H1 (cell line): Measurements from ENCODE around the gene GP1BB. TPM values are rescaled to one million over a fixed set of nuclear protein-coding genes. Genes with fewer than 3 reads are reported as not detected.

ENCODE experiments used
- CTCF ChIA-PET: fragments of 300-600 bp; sonication (Branson Sonifier 250); formaldehyde crosslinking; loops from one replicate; lab custom pipeline; 2021; ENCODE audit not compliant: partially characterized antibody; lab: Charles Lee
- POLR2A ChIA-PET: fragments of 300-600 bp; sonication (Branson Sonifier 250); formaldehyde crosslinking; loops from one replicate; lab custom pipeline; 2021; ENCODE audit warnings: inconsistent platforms; ENCODE audit not compliant: partially characterized antibody; lab: Charles Lee
- DNase-seq, 2 experiments: peaks; one replicate each; pipeline versions ENCODE4 v3.0.0 to v3.0.0-alpha.2; 2010 to 2022; ENCODE audit warnings: low spot score in 2 of 2, low read depth in 1 of 2, mixed read lengths in 1 of 2
- FAIRE-seq: peaks from 2 replicates; lab custom pipeline; 2011; peaks lifted over from hg19 to GRCh38; lab: Jason Lieb, UNC
- H2AFZ ChIP-seq: 2 replicates; pipeline ENCODE4 v1.8.1; 2012; ENCODE audit warnings: low read length, inconsistent platforms
- H2AK5ac ChIP-seq: 2 replicates; pipeline ENCODE4 v1.6.1; 2013; ENCODE audit warnings: low read depth, low read length
- H2BK120ac ChIP-seq: replicated peaks from 2 replicates; pipeline ENCODE3; 2013; ENCODE audit warnings: low read depth, low read length, inconsistent platforms
- H2BK12ac ChIP-seq: 2 replicates; pipeline ENCODE4 v1.6.1; 2013; ENCODE audit warnings: low read depth, low read length
- H2BK15ac ChIP-seq: 2 replicates; pipeline ENCODE4 v1.6.1; 2013; ENCODE audit warnings: low read length
- H2BK20ac ChIP-seq: 2 replicates; pipeline ENCODE4 v1.6.1; 2013; ENCODE audit warnings: low read length
- H2BK5ac ChIP-seq: 2 replicates; pipeline ENCODE4 v1.6.1; 2013; ENCODE audit warnings: low read depth, low read length
- H3K14ac ChIP-seq: 2 replicates; pipeline ENCODE4 v1.6.1; 2013; ENCODE audit warnings: inconsistent platforms; ENCODE audit not compliant: insufficient read length
- H3K18ac ChIP-seq: 2 replicates; pipeline ENCODE4 v1.6.1; 2013; ENCODE audit warnings: low read length; ENCODE audit errors: extremely low read depth
- H3K23ac ChIP-seq: 2 replicates; pipeline ENCODE4 v1.6.1; 2013; ENCODE audit warnings: inconsistent platforms; ENCODE audit not compliant: insufficient read length
- H3K23me2 ChIP-seq: 2 replicates; pipeline ENCODE4 v1.6.1; 2013; ENCODE audit warnings: low read depth, low read length
- H3K27ac ChIP-seq: 2 replicates; pipeline ENCODE4 v1.6.1; 2011; ENCODE audit warnings: low read depth, low read length, inconsistent platforms
- H3K27me3 ChIP-seq, 4 experiments: replicated peaks in 1 of 4; 1 replicate in 1 of 4; 2 replicates in 3 of 4; pipeline versions ENCODE4 v1.6.1 to v1.8.1; 2011 to 2013; ENCODE audit warnings: low read length in 3 of 4, mild to moderate bottlenecking in 3 of 4, inconsistent platforms in 2 of 4, mixed read lengths in 2 of 4, moderate library complexity in 1 of 4; ENCODE audit not compliant: control insufficient read depth in 3 of 4, insufficient read depth in 3 of 4; ENCODE audit errors: extremely low read depth in 1 of 4
- H3K36me3 ChIP-seq, 4 experiments: 2 replicates each; pipeline versions ENCODE4 v1.6.1 to v1.8.1; 2011 to 2013; ENCODE audit warnings: mild to moderate bottlenecking in 4 of 4, low read length in 3 of 4, moderate library complexity in 2 of 4, control low read depth in 1 of 4, inconsistent platforms in 1 of 4; ENCODE audit not compliant: insufficient read depth in 4 of 4, control insufficient read depth in 2 of 4
- H3K4ac ChIP-seq: replicated peaks from 2 replicates; pipeline ENCODE3; 2013; ENCODE audit warnings: low read length, low read depth, mixed read lengths, inconsistent platforms; ENCODE audit not compliant: insufficient read length
- H3K4me1 ChIP-seq, 4 experiments: replicated peaks in 1 of 4; 1 replicate in 1 of 4; 2 replicates in 3 of 4; pipeline versions ENCODE4 v1.6.1 to v1.8.1; 2011 to 2013; ENCODE audit warnings: low read length in 3 of 4, inconsistent platforms in 2 of 4, mixed read lengths in 1 of 4; ENCODE audit not compliant: insufficient read depth in 4 of 4, control insufficient read depth in 3 of 4
- H3K4me2 ChIP-seq, 2 experiments: 2 replicates each; pipeline versions ENCODE4 v1.6.1 to v1.8.1; 2011 to 2013; ENCODE audit warnings: low read depth in 2 of 2, low read length in 2 of 2, control low read depth in 1 of 2, inconsistent platforms in 1 of 2, mild to moderate bottlenecking in 1 of 2; ENCODE audit not compliant: insufficient read depth in 1 of 2
- H3K4me3 ChIP-seq, 4 experiments: fragments of 200-600, 300-600 bp in 1 of 4; sonication (generic), shearing (Covaris generic), sonication (Bioruptor Twin) in 1 of 4; 2 replicates each; pipeline versions ENCODE4 v1.5.1 to v1.8.1; 2011 to 2016; ENCODE audit warnings: low read length in 4 of 4, low read depth in 3 of 4, control low read depth in 2 of 4, inconsistent platforms in 2 of 4, mild to moderate bottlenecking in 2 of 4, mixed read lengths in 1 of 4, moderate library complexity in 1 of 4; ENCODE audit not compliant: insufficient read depth in 2 of 4; ENCODE audit errors: extremely low read depth in 1 of 4
- H3K56ac ChIP-seq: replicated peaks from 2 replicates; pipeline ENCODE3; 2013; ENCODE audit warnings: low read depth, mild to moderate bottlenecking, mixed read lengths, low read length, inconsistent platforms; ENCODE audit not compliant: insufficient read length
- H3K79me1 ChIP-seq: 2 replicates; pipeline ENCODE4 v1.6.1; 2013; ENCODE audit warnings: low read depth, low read length, control low read depth
- H3K79me2 ChIP-seq, 2 experiments: 2 replicates each; pipeline versions ENCODE4 v1.6.1 to v1.8.1; 2012 to 2013; ENCODE audit warnings: low read length in 2 of 2, mild to moderate bottlenecking in 2 of 2, inconsistent platforms in 1 of 2; ENCODE audit not compliant: insufficient read depth in 2 of 2, control insufficient read depth in 1 of 2
- H3K9ac ChIP-seq, 4 experiments: replicated peaks in 1 of 4; 1 replicate in 1 of 4; 2 replicates in 3 of 4; pipeline versions ENCODE4 v1.6.1 to v1.8.1; 2011 to 2013; ENCODE audit warnings: low read depth in 3 of 4, low read length in 3 of 4, control low read depth in 2 of 4, mild to moderate bottlenecking in 2 of 4, moderate library complexity in 2 of 4, inconsistent platforms in 1 of 4; ENCODE audit errors: extremely low read depth in 1 of 4
- H3K9me3 ChIP-seq, 2 experiments: 2 replicates each; pipeline versions ENCODE4 v1.6.1 to v1.8.1; 2012 to 2013; ENCODE audit warnings: mild to moderate bottlenecking in 2 of 2, moderate library complexity in 2 of 2, control low read depth in 1 of 2, inconsistent platforms in 1 of 2, low read depth in 1 of 2, low read length in 1 of 2, mixed read lengths in 1 of 2; ENCODE audit not compliant: insufficient read depth in 2 of 2
- H4K20me1 ChIP-seq, 2 experiments: replicated peaks in 1 of 2; 2 replicates each; pipeline versions ENCODE3 to v1.8.1; 2011 to 2013; ENCODE audit warnings: inconsistent platforms in 2 of 2, low read length in 2 of 2, mild to moderate bottlenecking in 1 of 2; ENCODE audit not compliant: insufficient read depth in 2 of 2, control insufficient read depth in 1 of 2
- H4K5ac ChIP-seq: 2 replicates; pipeline ENCODE4 v1.6.1; 2013; ENCODE audit warnings: low read length, low read depth, mixed read lengths, inconsistent platforms; ENCODE audit not compliant: insufficient read length
- H4K8ac ChIP-seq: 2 replicates; pipeline ENCODE4 v1.8.0; 2013; ENCODE audit warnings: mild to moderate bottlenecking, moderate library complexity, low read length, inconsistent platforms; ENCODE audit not compliant: insufficient read depth; ENCODE audit errors: extremely low read depth
- H4K91ac ChIP-seq: replicated peaks from 2 replicates; pipeline ENCODE3; 2013; ENCODE audit warnings: low read length, mixed read lengths, inconsistent platforms; ENCODE audit not compliant: insufficient read length
- ATF3 ChIP-seq: IDR thresholded peaks from 2 replicates; pipeline ENCODE4 v1.6.1; 2011; ENCODE audit warnings: low read depth, mild to moderate bottlenecking, low read length; ENCODE audit not compliant: insufficient read depth
- CEBPB ChIP-seq: IDR thresholded peaks from 2 replicates; pipeline ENCODE4 v1.6.1; 2012; ENCODE audit warnings: low read depth, low read length
- EP300 ChIP-seq, 2 experiments: IDR thresholded peaks; 1 replicate in 1 of 2; 2 replicates in 1 of 2; pipeline ENCODE4 v1.6.1; 2011 to 2012; ENCODE audit warnings: low read depth in 2 of 2, low read length in 2 of 2, mild to moderate bottlenecking in 2 of 2, borderline replicate concordance in 1 of 2, inconsistent platforms in 1 of 2, moderate library complexity in 1 of 2
- EZH2 ChIP-seq: fragments of 200-600 bp; sonication (generic); IDR thresholded peaks from 2 replicates; pipeline ENCODE4 v1.7.1; 2012; ENCODE audit warnings: low read depth, mild to moderate bottlenecking, moderate library complexity, low read length, inconsistent platforms; ENCODE audit not compliant: severe bottlenecking
- HDAC6 ChIP-seq: IDR thresholded peaks from one replicate; pipeline ENCODE4 v1.7.1; 2012; ENCODE audit warnings: low read depth, mild to moderate bottlenecking, inconsistent platforms, low read length, moderate library complexity
- MAFK ChIP-seq: IDR thresholded peaks from 2 replicates; pipeline ENCODE4 v1.6.1; 2012; ENCODE audit warnings: low read depth, mild to moderate bottlenecking, improper control_type of control experiment, low read length
- POLR2AphosphoS5 ChIP-seq: IDR thresholded peaks from 2 replicates; pipeline ENCODE4 v1.6.1; 2011; ENCODE audit warnings: low read depth, low read length
- RXRA ChIP-seq: IDR thresholded peaks from 2 replicates; pipeline ENCODE4 v1.6.1; 2011; ENCODE audit warnings: low read depth, mild to moderate bottlenecking, low read length, moderate library complexity; ENCODE audit not compliant: insufficient read depth
- SIRT6 ChIP-seq: IDR thresholded peaks from one replicate; pipeline ENCODE4 v1.7.1; 2012; ENCODE audit warnings: low read length, inconsistent platforms
- SIX5 ChIP-seq: IDR thresholded peaks from 2 replicates; pipeline ENCODE4 v1.6.1; 2011; ENCODE audit warnings: mild to moderate bottlenecking, low read depth, low read length
- SUZ12 ChIP-seq: fragments of 200-600 bp; sonication (generic); IDR thresholded peaks from 2 replicates; pipeline ENCODE4 v1.6.1; 2012; ENCODE audit warnings: mild to moderate bottlenecking, inconsistent platforms, low read length, moderate library complexity, mixed read lengths
- WGBS, 2 experiments: shearing (Covaris generic) in 1 of 2; methylation state at CpG; one replicate each; pipeline versions ENCODE4 v1.1.6 to v1.1.7; 2013 to 2015; ENCODE audit warnings: low lambda C conversion rate in 2 of 2, mixed read lengths in 2 of 2, inconsistent platforms in 1 of 2, low coverage in 1 of 2, missing lambda C conversion rate in 1 of 2; ENCODE audit not compliant: insufficient replicate concordance in 2 of 2, insufficient coverage in 1 of 2, insufficient read length in 1 of 2; ENCODE audit errors: extremely low coverage in 1 of 2, missing lambda C conversion rate in 1 of 2; 5-methylcytosine and 5-hydroxymethylcytosine counted together
- polyA plus RNA-seq, 7 experiments: library from polyadenylated mRNA; depleted of rRNA in 3 of 7; stranded (reverse) in 5 of 7; unstranded in 2 of 7; fragments of >200 nt in 5 of 7; fragments of 200-250 nt in 2 of 7; gene quantifications; 1 replicate in 5 of 7; 2 replicates in 1 of 7; 4 replicates in 1 of 7; pipeline versions ENCODE4 v1.2.1 to v1.2.3, GENCODE V29; 2011 to 2013; ENCODE audit warnings: missing spikeins in 2 of 7, mixed read lengths in 2 of 7
- total RNA-seq: library from RNA; stranded (reverse); fragmentation: NEBNext Ultra II Directional; extraction: Animal tissue kit (Norgen Biotek cat#: 25700); gene quantifications from 2 replicates; pipeline ENCODE4 v1.2.1, GENCODE V29; 2021

The GP1BB gene
- total and polyA plus RNA-seq, 2 of the 8 experiments (the other 6 are each of a cell fraction or from before 2014, with no cell fraction given): 0.36 TPM; not detected in 1

DNA sequence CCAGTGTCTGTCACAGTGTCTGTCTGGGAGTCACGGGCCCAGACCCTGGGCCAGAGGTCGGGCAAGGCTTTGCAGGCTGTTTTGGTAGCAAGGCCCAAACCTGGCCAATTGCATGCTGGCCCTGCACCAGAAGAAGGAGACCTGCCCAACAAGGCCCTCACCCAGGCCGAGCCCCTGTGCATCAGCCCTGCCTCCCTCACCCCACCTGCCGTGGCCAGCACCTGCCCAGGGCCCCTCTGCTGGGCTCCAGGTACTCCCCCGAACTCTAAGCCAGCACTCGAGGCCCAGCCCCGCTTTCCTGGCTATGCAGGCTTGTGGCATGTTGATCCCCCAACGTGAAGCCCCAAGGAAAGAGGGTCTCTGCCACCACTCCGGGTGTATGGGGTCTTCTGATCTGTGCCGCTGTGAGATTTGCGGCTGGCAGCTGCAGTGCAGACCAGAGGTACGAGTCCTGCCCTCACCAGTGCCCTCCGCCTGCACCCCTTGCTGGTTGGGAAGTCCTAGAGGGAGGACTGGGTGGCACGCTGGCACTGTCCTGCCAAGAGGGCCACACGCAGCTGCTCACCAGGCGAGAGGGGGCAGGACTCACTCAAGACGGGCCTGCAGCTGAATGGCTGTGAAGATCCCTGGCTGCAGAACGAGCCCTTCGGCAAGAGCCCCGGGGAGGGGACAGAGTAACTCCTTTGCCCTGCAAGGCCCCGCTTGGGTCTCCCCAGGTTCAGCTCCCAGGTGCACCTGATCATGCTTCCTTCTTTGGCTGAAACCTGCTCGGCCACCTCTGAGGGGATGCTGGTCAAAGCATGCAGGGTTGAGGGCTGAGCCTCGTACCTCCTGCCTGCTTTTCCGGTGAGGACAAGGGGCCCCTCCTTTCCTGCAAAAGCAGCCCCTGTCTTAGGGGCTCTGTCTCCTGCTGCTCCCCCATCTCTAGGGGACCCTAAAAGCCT lies 15.7 kb upstream of the GP1BB start:
- Histone ChIP-seq H3K9me3 (no peaks in the 10 kb centered on the region), H3K79me2 (no peaks in the 10 kb centered on the region), H4K20me1 (no peaks in the 10 kb centered on the region), H2AK5ac (no peak overlapping the region), H2BK12ac (peak overlapping the region; percentile 99; the same call in 1 of the 2 replicates), H3K27ac (no peak overlapping the region), H3K9ac (no peak overlapping the region), H3K27me3 (peaks cover 0 to 10% (median 7%) of the 10 kb centered on the region in 4 experiments; a peak in 4 of 7 replicates), H3K23ac (no peak overlapping the region), H2AFZ (no peak overlapping the region), H2BK5ac (peak overlapping the region; percentile 99; the same call in 1 of the 2 replicates), H3K36me3 (no peaks in the 10 kb centered on the region), H4K91ac (peak overlapping the region; percentile 85), H3K4me2 (no peak overlapping the region), H2BK15ac (peak overlapping the region; percentile 84), H3K79me1 (no peaks in the 10 kb centered on the region), H2BK120ac (no peak overlapping the region), H3K4me3 (no peak overlapping the region), H3K4ac (peak overlapping the region; percentile 19), H4K8ac (no peak overlapping the region; the same call in 1 of the 2 replicates), H3K23me2 (no peaks in the 10 kb centered on the region), H4K5ac (no peak overlapping the region), H3K4me1 (peaks cover 0 to 24% (median 16%) of the 10 kb centered on the region in 4 experiments; a peak in 6 of 7 replicates), H2BK20ac (peak overlapping the region; percentile 81; the same call in 1 of the 2 replicates), H3K18ac (peak overlapping the region; percentile 36; the same call in 1 of the 2 replicates), H3K14ac (no peak overlapping the region), H3K56ac (no peak overlapping the region)
- WGBS, 2 experiments: 90% methylated on average over 24 of the region's 24 CpGs; no CpG with 5 or more reads in 1 of the 2 experiments
- DNase-seq: peak in 1 of 2 experiments; percentile 51
- no peak for FAIRE-seq
- POLR2A ChIA-PET: no interaction called here
- CTCF ChIA-PET: interaction anchor here (1.1 to 5.3 kb wide), 5 partner anchors 9 to 250 kb away, joined by 3 to 50 read pairs (median 6); no protein-coding TSS in a partner anchor
- no peak for TF ChIP-seq HDAC6
- no peak for TF ChIP-seq EZH2
- TF ChIP-seq EP300 (IDR thresholded peaks at IDR 0.05; ENCODE audit: borderline replicate concordance in 1 of 2, low read depth in 2 of 2, low read length in 2 of 2): no peak
- no peak for TF ChIP-seq SIX5
- no peak for TF ChIP-seq ATF3
- TF ChIP-seq POLR2AphosphoS5: no peak
- no peak for TF ChIP-seq CEBPB
- TF ChIP-seq RXRA: no peak
- no peak for TF ChIP-seq MAFK
- TF ChIP-seq SUZ12: no peak
- TF ChIP-seq SIRT6: no peak
